ENCODE data around the gene EPS8.
"Not testable (repeated sequence)": the region's sequence is repeated elsewhere in the genome, so short reads cannot be mapped to it uniquely, and the experiment has no call there.

Gene EPS8

GRCh38 chr12:15633201-15633600 is 156.0 kb downstream of the EPS8 start:
- DNase-seq, result no peak

- no peak for DNase-seq
These were observed 156.5 kb downstream of the EPS8 start for GRCh38 chr12:15632708-15633107.

GRCh38 chr12:15631007-15631715 is 158.0 kb downstream of the EPS8 start:
- DNase-seq, result no peak

- no peak for DNase-seq
These were observed 159.4 kb downstream of the EPS8 start for GRCh38 chr12:15629761-15630160.

- no peak for DNase-seq
These were observed 160.1 kb downstream of the EPS8 start for GRCh38 chr12:15629108-15629507.

- DNase-seq, result no peak
These were observed 160.9 kb downstream of the EPS8 start for GRCh38 chr12:15627995-15628945.

- DNase-seq, result no peak
These were observed 164.1 kb downstream of the EPS8 start for GRCh38 chr12:15625075-15625474.

GRCh38 chr12:15620741-15621539 is 168.2 kb downstream of the EPS8 start:
- no peak for DNase-seq

- not testable (repeated sequence) for DNase-seq
These were observed 172.7 kb downstream of the EPS8 start for GRCh38 chr12:15616495-15616894.

- no peak for DNase-seq
These were observed 175.2 kb downstream of the EPS8 start for GRCh38 chr12:15613981-15614380.

GRCh38 chr12:15608941-15609340 is 180.2 kb downstream of the EPS8 start:
- DNase-seq, result no peak

GRCh38 chr12:15608406-15608805 is 180.8 kb downstream of the EPS8 start:
- no peak for DNase-seq

GRCh38 chr12:15605881-15606590 is 183.2 kb downstream of the EPS8 start:
- no peak for DNase-seq

GRCh38 chr12:15603474-15604085 is 185.6 kb downstream of the EPS8 start:
- DNase-seq, result no peak

- DNase-seq, result no peak
These were observed 187.0 kb downstream of the EPS8 start for GRCh38 chr12:15602051-15602672.

- no peak for DNase-seq
These were observed 187.9 kb downstream of the EPS8 start for GRCh38 chr12:15601210-15601800.

- DNase-seq, result no peak
These were observed 188.8 kb downstream of the EPS8 start for GRCh38 chr12:15600223-15600935.

- DNase-seq, result no peak
These were observed 189.7 kb downstream of the EPS8 start for GRCh38 chr12:15599266-15600037.

GRCh38 chr12:15597125-15597830 is 191.9 kb downstream of the EPS8 start:
- DNase-seq, result no peak
